SK-MEL-5 (cell line): ENCODE results near the gene CACNA1I. TPM values are rescaled to one million over a fixed set of nuclear protein-coding genes. Genes with fewer than 3 reads are reported as not detected.

ENCODE experiments used
- DNase-seq: peaks from one replicate; pipeline ENCODE4 v3.0.0-alpha.2; 2016; ENCODE audit warnings: low read depth, low spot score
- in situ Hi-C: cut with HindIII; loops from 2 replicates; pipeline ENCODE4 v1.10.0; 2016; ENCODE audit warnings: low sequenced_read_pairs, high pct_unique_total_duplicates, low pct_unique_long_range_greater_than_20kb
- total RNA-seq: library from RNA; depleted of rRNA; stranded (reverse); fragments of >200 nt; shearing (Covaris generic); gene quantifications from 2 replicates; pipeline ENCODE4 v1.2.3, GENCODE V29; 2014

CACNA1I gene
- total RNA-seq, 1 experiment from 2014 or later: not detected

GRCh38 chr22:39610766-39611165 is 40.2 kb downstream of the CACNA1I start:
- in situ Hi-C loops: no loop called here
- no peak for DNase-seq

GRCh38 chr22:39611360-39611759 is 40.8 kb downstream of the CACNA1I start:
- DNase-seq: no peak
- in situ Hi-C loops: no loop called here

- DNase-seq: peak; percentile 26
- in situ Hi-C loops: no loop called here
Measured at GRCh38 chr22:39612811-39613548, 42.4 kb downstream of the CACNA1I start.

GRCh38 chr22:39613549-39613921 is 43.0 kb downstream of the CACNA1I start:
- DNase-seq: no peak
- in situ Hi-C loops: no loop called here

- in situ Hi-C loops: no loop called here
- no peak for DNase-seq
Measured at GRCh38 chr22:39614442-39614841, 43.9 kb downstream of the CACNA1I start.

- no peak for DNase-seq
- in situ Hi-C loops: no loop called here
Measured at GRCh38 chr22:39616051-39616450, 45.5 kb downstream of the CACNA1I start.

- in situ Hi-C loops: no loop called here
- no peak for DNase-seq
Measured at GRCh38 chr22:39616781-39617180, 46.2 kb downstream of the CACNA1I start.

GRCh38 chr22:39617342-39617741 is 46.8 kb downstream of the CACNA1I start:
- in situ Hi-C loops: no loop called here
- no peak for DNase-seq

GRCh38 chr22:39617970-39618757 is 47.6 kb downstream of the CACNA1I start:
- DNase-seq: no peak
- in situ Hi-C loops: no loop called here

- no peak for DNase-seq
- in situ Hi-C loops: no loop called here
Measured at GRCh38 chr22:39618996-39619530, 48.5 kb downstream of the CACNA1I start.

- in situ Hi-C loops: no loop called here
- no peak for DNase-seq
Measured at GRCh38 chr22:39620924-39621690, 50.6 kb downstream of the CACNA1I start.

GRCh38 chr22:39621826-39622225 is 51.3 kb downstream of the CACNA1I start:
- in situ Hi-C loops: no loop called here
- no peak for DNase-seq

- in situ Hi-C loops: no loop called here
- DNase-seq: peak; percentile 75
Measured at GRCh38 chr22:39622881-39623367, 52.4 kb downstream of the CACNA1I start.

GRCh38 chr22:39623603-39624500 is 53.3 kb downstream of the CACNA1I start:
- in situ Hi-C loops: no loop called here
- no peak for DNase-seq

GRCh38 chr22:39624501-39624821 is 53.9 kb downstream of the CACNA1I start:
- in situ Hi-C loops: no loop called here
- no peak for DNase-seq

- in situ Hi-C loops: no loop called here
- no peak for DNase-seq
Measured at GRCh38 chr22:39625569-39626537, 55.3 kb downstream of the CACNA1I start.
